GM19438 (cell line): ENCODE measurements around the gene DFFB.
"Not testable (repeated sequence)": the region's sequence is repeated elsewhere in the genome, so short reads cannot be mapped to it uniquely, and the experiment has no call there.

Source experiments
- ATAC-seq: cut with Tn5 transposase; IDR thresholded peaks from one replicate; pipeline ENCODE4 v1.9.1; 2021; ENCODE audit warnings: low read depth; ENCODE audit not compliant: unreplicated experiment

The DFFB gene, protein sequence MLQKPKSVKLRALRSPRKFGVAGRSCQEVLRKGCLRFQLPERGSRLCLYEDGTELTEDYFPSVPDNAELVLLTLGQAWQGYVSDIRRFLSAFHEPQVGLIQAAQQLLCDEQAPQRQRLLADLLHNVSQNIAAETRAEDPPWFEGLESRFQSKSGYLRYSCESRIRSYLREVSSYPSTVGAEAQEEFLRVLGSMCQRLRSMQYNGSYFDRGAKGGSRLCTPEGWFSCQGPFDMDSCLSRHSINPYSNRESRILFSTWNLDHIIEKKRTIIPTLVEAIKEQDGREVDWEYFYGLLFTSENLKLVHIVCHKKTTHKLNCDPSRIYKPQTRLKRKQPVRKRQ

DNA sequence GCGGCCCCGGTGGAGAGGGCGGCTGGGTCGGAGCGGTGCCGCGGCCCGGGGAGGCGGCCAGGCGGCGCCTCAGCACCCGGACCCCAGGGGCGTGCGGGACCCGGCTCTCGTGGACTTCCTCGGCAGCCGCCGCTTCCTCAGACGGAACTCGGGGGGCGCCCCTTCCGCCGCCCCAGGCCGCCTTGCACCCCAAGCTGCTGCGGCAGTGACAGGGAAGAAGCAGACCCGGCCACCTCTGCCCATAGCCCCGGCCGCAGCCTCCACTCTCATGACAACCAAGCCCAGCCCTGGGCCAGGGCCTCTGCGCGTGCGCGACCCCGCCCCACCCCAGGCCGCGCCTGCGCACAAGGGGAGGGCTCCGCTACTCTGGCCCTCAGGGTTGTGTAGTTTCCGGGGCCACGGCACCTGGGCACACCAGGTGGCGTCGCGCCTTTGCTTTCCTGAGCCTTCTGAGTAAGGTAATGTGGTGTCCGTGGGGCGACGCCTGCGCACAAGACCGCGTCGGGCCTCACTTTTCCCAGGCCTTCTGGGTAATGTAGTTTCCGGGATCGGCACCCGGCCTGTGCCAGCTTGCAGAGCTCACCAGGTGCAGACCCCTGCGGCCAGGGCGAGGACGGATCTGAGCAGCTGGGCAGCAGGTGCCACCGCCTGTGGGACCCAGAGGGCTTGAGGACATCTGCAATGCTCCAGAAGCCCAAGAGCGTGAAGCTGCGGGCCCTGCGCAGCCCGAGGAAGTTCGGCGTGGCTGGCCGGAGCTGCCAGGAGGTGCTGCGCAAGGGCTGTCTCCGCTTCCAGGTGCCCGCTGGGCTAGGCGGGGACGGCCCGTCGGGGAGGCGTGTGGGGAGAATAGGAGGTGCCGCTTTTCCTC lies at the start of gene DFFB, which contains the start of gene CEP104:
DFFB (plus strand) TSS at position 554 of the 868 bp plus-strand sequence; CDS start at position 682, 128 bp downstream.
CEP104 (minus strand) TSS at position 289 of the 868 bp plus-strand sequence. CDS start 4,804 bp downstream, outside the sequence.
- peak; percentile 92 for ATAC-seq

DNA sequence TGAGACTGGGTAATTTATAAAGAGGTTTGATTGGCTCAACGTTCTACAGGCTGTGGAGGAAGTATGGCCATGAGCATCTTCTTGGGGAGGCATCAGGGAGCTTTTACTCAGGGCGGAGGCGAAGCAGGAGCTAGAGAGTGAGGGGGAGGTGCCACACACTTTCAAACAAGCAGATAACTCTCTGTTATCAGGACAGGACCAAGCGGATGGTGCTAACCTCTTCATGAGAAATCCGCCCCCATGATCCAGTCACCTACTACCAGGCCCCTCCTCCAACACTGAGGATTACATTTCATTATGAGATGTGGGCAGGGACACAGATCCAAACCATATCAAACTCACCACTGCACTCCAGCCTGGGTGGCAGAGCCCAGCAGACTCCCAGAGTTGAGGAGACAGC lies 49.5 kb upstream of the DFFB start:
- no peak for ATAC-seq

DNA sequence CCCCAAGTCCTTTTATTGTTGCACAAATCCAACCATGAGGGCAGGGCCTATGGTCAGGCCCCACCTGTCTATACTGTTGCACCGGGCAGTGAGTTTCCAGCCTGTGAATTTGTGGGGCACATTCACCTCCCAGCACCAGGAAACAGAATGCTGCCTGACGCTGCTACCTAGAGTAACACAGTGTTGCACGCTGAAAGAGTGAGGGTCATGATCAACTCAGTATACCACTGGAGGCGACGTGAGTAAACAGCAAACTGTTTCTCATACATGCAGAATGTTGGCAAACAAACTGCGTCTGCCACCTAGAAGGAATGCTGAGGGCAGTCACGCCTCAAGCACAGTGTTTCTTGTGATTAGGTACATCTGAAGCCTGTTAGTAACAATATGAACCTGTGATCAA lies 47.6 kb upstream of the DFFB start:
- no peak for ATAC-seq

DNA sequence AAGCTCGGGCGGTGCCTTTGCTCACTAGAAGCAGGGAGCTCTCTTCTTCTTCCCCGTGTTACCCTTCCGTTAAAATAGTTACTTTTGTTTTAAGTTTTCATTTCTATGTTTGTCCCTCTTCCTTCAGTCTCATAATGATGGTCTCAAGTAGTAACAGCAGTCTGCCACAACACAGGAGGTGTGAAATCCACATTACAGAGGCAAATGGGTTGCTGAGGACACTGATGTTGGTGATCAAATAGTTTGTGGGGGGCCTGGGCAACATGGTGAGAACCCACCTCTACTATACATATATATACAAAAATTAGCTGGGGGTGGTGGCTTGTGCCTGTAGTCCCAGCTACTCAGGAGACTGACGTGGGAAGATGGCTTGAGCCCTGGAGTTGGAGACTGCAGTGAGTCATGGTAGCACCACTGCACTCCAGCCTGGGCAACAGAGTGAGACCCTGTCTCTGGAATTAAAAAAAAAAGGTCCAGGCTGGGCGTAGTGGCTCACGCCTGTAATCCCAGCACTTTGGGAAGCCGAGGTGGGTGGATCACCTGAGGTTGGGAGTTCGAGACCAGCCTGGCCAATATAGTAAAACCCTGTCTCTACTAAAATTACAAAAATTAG lies 47.0 kb upstream of the DFFB start:
- ATAC-seq, result not testable (repeated sequence)

DNA sequence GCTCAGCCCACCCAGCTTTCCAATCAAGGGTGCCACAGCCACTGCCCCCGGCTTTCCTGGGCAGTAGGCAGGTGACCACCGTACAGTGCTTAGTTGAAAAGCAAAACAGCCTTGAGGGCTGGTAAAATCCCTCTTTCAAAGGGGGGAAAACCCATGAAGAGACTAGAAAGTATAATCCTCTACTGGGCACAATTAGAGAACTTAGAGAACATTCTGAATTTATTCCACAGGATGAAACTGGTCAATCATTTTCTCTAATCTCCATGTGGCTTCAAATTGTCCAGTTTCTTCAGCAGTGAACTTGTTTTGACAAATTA lies 45.7 kb upstream of the DFFB start:
- ATAC-seq, result no peak

DNA sequence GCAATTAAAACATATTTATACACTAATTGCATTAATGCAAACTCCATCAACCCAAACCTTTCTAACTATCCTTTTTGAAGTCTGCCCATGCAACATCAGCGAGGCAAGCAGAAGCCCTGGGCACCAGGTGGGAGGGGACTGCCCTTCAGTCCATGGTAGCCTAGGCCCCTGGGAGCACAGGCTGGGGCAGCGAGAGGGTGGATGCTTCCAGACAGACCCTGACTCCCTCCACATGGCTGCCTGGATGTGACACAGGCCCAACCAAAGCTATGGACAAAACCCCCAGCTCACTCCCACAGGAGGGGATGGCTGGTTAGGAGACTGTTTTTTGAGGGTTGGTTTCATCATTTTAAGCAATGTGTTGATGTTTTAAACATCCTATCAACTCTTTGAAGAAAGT lies 43.2 kb upstream of the DFFB start:
- no peak for ATAC-seq

DNA sequence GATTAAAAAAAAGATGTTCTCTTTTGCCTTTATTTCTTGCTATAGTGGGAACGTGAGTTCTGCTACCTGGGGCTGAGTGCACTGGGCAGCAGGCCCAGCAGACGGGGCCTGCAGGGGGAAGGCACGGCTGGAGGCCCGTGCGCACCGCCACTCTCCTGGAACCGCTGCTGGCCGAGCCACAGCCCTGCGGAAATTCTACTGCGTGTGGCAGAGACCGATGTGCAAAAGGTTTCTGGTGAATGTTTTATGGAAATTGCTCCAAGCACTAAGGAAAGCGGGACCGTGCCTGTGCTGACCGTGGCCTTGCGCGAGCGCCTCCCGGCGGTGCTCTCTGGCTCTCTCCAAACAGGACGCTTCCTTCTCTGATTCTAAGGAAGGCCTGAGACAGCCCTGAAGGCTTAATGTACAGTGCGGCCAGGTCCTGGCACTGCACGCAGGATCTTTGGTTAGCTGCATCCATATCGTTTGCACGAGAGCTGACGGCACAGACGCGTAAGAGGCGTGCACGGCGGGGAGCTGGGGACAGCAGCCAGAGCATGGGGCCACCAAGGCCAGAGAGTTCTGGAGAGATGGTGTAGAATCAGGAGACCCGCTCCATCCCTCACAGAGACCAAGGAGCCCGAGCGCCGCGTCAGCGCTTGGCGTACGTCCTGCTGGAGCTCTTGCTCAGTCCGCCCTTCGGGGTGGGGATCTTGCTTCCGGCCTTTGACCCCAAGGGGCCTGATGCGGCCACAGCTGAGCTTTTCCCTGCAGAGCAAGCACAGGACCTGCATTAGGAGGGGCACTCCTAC lies 42.3 kb upstream of the DFFB start:
- ATAC-seq, result no peak

DNA sequence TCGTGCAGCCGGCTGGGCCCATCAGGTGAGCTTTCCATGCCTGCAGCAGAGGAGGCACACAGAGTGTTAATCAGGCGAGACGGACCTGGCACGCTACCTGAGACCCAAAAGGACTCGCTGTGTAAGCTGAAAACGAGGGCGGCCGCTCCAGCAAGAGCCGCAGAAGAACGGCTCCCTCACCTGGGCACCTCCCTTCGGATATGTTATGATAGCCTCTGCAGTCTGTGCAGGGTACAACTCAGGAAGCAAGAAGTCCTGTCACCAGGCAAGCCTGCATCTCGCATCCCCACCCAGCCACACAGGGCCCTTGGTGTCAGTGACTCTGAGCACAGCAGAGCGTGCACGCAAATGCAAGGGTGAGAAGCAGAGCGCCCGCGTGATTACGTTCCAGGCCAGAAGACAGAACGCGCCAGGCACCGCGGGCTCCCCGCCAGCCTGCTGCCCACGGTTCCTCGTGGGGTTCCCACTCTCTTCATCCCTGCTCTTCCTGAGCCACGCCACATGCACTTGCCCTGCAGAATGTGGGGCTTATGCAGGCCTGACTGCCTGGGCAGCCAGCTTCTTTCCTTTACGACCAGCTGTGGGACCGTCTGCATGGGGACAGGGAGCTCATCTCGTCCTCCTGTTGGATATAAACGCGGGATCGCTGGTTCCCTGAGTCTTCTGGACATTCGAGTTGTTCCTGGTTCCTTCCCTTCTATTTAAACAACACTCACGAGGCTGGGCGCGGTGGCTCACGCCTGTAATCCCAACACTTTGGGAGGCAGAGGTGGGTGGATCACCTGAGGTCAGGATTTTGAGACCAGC lies 40.7 kb upstream of the DFFB start:
- ATAC-seq, result no peak

DNA sequence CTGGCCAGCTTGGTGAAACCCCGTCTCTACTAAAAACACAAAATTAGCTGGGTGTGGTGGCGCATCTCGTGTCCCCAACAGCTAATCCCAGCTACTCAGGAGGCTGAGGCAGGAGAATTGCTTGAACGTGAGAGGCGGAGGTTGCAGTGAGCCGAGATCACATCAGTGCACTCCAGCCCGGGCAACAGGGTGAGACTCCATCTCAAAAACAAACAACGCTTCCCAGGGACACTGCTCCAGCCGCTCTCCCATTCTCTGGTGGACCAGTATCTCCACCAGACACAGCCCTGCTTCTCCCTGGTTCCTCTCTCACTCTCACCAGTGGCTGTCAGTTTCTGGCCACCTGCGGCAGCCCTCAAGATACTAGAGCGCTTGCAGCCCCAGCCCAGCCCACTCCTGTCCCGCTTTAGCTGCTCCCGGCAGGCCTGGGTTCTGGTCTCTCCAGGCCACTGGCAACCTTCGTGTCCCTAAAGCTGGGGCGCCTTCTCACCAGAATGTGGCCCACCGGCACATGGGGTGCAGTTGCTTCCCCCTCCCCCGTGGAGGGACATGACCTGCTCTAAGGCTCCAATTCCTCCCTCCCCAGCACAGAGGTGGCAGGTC lies 40.0 kb upstream of the DFFB start:
- no peak for ATAC-seq

DNA sequence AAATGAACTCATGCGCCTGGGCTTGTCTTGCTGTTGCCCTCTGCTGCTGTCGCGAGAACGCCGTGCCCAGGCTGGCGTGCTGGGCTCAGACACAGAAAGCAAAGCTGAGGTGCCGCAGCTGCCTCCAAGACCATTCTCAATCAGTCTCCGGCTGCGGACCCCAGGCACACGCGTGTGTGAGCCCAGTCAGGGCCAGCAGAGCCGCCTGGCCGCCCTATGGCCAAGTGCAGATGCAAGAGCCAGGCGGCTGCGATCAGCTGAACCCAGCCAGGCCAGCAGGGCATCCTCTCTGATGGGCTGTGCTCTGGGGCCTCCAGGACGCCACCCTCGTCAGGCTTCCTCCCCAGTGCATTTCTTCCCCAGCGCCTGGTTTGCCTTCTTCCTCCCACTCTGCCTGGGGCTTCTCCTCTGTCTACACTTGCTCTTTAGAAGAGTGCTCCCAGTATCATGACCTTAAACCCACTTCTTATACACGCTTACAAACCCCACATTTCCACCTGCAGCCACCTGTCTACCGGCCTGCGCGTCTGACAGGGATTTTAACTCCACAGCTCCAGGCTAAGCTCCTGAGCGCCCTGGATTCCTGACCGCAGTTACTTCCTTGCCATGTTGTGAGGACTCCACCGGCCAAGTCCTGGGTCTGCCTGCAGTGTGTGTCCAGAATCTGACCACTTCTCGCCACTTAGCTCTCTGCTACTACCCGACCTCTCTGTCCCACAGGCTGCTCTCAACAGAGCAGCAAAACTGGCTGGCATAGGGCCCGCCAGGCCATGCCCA lies 39.3 kb upstream of the DFFB start:
- no peak for ATAC-seq

DNA sequence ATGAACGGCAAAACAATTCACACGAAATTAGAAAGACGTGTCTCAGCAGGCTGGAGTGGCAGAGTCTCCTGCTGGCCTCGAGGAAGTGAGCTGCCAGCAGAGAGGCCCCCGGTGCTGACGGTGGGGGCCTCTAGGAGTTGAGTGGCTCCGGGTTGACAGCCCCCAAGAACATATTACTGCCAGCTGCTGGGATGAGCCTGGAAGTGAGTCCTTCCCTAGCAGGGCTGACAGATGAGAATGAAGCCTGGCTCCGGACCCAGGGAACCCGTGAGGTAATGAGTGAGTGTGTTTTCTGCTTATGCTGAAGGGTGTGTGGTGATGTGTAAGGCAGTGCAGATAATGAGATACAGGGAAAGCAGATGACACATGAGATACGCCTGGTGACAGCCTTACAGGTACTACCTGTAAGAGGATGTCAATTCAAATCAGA lies 37.5 kb upstream of the DFFB start:
- ATAC-seq, result no peak

DNA sequence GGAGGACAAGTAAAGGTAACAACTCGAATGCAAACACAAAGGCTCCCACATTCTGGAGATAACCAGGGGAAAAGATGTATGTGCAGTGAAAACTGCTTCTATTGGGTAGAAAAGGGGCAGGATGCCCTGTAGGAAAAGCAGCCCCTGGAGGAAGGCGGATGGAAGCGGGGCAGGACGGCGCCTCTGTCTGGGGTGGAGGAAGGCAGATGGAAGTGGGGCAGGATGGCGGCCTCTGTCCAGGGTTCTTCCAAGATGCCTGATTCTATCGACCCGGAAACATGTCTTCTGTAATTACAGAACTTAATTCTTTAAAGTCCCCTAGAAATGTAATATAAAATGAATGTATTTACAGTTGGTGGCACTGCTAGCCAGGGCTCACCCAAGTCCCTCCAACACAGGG lies 37.0 kb upstream of the DFFB start:
- no peak for ATAC-seq

DNA sequence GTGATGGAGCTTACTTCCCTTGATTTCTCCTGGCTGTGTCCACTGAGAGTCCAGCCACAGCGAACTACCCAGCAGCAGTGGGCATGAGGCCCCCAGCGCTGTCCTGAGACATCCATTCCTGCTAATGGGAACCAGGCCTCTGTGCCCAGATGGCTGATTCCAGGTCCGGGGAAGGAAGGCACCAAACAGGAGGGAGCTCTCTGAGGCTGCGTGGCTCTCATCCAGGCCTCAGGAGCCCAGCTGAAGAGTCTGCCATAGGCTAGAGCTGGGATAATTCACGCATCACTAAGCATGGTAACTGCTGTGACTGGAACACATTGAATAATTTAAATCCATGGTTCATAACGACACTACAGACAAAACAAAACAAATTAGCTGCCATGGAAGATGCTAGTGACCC lies 36.3 kb upstream of the DFFB start:
- no peak for ATAC-seq

DNA sequence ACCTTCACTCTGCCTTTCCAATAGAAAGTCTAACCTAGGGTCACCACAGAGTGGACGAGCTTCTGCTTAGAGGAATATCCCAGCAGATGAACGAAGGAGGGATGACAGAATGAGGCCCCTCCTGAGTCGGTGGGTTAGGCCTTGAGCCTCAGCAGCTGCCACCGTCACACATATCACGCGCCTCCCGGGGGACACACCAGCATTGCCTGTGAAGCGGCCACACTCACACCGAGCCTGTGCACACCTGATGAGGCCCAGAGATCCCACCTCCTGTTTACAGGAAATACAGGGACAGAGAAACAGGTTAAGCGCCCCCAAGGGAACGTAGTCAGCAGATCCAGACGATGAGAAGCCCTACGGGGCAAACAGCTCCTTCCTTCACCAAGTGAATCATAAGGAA lies 35.8 kb upstream of the DFFB start:
- ATAC-seq, result no peak

DNA sequence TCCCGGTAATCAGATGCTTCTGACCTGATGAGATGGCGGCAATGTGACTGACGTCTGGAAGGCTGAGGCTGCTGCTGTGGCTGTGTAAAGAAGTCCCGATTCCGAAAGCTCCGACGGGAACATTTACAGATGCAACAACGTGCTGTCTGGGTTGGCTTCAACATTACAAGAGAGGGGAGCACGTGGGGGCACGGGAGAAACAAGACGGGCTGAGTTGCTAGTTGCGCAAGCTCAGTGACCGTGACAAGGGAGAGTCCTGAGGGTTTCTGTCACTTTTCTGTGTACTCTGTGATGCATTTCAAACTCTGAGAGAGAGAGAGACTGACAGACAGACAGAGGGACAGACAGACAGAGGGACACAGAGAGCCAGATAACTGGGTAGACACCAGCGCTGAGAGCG lies 35.4 kb upstream of the DFFB start:
- no peak for ATAC-seq

DNA sequence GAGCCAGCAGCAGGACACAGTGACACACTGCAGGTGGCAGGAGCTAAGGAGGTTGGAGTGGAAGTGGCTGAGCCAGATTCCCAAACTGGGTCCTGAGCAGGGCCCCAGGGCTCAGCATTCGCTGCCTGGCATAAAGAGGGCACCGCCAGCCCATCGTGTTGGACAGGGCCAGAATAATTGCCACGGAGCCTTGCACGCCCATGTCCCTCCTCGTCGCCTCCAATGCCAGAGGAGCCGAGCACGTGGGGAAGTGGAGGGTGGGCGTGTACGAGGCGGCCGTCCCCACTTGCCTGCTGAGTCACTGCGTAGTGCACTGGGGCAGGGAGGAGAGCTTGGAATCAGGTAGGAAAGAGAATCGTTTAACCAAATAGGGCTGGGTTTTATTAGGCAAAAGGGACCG lies 34.9 kb upstream of the DFFB start:
- no peak for ATAC-seq

DNA sequence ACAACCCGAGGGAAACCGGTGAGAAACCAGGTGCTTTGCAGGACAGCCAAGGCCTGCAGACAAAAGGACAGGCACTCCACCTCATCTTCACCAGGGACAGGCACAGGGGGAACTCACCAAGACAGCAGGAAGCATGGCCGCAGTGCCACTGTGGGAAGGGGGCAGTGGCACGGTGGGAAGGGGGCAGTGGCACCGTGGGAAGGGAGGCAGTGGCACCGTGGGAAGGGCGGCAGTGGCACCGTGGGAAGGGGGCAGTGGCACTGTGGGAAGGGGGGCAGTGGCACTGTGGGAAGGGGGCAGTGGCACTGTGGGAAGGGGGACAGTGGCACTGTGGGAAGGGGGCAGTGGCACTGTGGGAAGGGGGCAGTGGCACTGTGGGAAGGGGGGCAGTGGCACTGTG lies 32.6 kb upstream of the DFFB start:
- no peak for ATAC-seq

DNA sequence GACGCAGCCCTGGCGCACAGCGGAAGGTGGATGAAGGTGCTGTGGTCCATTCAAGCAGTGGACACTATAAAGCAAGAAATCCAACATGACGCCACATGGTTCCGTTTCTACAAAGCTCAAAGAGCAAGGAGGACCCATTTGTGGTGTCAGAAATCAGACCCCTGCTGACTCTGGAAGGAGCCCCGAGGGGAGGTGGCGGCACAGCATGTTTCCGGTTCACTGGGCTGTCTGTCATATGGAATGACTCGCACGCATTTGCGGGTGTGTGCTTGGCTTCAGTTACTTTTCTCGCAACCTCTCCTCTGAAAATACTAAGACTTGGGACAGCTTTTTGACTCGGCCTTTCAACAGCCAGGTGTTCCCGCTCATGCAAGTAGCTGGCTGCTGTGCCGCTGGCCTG lies 31.9 kb upstream of the DFFB start:
- ATAC-seq, result no peak

DNA sequence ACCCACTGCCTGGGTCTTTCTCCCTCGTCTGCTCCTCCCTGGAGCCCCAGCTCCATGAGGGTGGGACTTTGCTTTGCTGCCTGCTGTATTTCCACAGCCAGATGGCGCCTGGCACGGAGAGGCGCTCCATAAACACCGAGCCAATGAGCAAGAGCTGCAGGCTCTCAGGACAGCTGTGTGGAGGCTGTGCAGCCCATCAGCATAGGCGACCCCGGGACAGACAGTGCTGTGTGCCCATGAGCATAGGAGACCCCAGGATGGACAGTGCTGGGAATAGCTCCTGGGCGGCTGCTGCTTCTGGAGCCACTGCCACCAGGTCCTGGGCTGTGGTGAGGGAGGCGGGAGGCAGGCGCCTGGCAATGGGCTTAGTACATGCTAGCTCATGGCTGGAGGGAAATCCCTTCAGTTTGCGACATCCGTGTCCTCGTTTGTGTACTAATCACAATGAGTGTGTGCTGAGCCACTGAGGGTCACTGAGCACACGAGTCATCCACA lies 29.4 kb upstream of the DFFB start:
- ATAC-seq, result no peak
